Suppressor macrophage (primary cell): ENCODE data around the gene CFAP77.

Source experiments
- DNase-seq, 4 experiments: peaks; one replicate each; pipeline ENCODE4 v3.0.0-alpha.2; 2020 to 2022

Gene CFAP77

DNA sequence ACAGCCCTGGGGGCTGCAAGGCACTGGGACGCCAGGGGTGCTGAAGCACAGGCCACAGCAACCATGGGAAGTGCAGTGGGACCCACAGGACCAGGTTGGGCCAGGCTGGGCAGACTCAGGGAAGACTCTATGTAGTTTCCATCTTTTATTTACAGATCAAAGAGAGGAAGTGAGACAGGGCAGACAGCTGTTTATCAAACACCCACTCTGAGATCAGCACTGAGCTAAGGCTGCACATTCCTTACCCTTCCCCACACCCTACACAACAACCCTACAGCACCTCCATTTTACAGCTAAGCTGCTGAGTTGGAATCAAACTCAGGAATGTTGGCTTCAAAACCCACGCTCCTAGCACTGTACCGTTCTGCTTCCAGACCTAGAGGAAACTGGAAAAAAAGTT is 192.2 kb downstream of the CFAP77 start:
- no peak for DNase-seq

DNA sequence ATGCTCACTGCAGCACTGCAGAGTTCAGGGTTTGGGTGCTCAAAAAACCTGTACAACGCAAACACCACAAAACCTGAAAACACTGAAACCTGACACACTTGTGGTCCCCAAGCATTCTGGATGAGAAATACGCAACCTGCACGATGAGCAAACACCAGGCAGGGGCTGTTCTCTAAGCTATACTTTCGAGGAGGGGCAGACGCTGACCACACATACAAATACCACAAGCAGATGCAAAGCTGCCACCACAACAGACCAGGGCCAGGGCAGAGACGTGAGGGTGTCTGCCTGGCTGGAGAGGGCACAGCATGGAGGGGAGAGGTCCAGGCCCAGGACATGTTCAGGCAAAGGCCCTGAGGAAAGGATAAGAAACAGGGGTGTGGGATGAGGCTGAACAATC is 195.4 kb downstream of the CFAP77 start:
- no peak for DNase-seq

DNA sequence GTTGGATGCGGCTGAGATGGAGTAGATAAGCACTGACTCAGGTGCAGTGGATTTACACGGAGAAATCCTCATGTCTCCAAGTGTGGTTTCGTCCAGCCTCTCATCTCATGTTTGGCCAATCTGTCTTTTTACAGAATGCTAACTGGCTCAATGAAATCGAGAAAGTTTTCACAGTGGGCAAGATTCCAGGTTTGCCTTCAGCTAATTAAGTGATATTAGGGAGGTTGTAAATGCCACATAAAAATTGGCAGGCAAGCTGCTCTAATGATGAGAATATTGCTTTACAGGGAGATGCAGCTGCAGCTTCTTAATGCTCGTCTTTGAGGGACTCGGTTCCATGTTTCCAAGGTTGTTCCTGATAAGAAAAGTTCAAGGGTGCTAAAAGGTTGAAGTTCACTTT is 196.1 kb downstream of the CFAP77 start:
- no peak for DNase-seq

DNA sequence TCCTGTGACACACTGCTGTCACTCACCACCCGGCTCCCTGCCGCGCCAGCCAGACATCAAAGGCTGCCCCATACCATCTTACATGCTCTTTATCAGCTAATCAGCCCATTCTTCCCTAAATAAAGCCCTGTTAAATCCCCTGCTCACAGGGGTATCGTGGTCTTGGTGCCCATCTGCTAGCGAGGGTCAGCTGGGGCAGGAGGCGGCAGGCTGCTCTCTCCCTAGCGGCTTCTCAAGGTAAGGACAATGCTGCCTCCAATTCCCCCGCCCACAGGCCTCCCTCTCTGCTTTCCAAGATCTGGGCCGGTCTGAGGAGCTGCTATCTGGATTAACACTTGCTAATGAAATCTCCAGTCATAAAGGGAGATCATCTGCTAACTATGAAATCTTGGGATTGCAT is 199.2 kb downstream of the CFAP77 start:
- DNase-seq: no peak

DNA sequence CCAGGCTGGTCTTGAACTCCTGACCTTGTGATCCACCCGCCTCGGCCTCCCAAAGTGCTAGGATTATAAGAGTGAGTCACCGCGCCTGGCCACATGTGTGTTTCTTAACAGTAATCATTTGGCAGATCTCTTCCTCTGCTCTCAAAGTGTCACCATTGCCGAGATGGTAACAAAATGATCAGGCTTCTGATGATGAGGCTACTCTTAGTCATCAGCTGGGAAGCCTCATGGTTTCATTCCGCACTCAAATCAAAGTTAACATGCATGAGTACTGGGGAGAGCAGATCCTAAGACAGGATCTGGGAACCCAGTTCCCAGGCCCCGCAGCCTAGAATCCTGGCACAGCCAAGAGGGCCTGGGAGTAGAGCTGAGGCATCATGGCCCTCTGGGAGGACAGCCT is 199.8 kb downstream of the CFAP77 start:
- no peak for DNase-seq

DNA sequence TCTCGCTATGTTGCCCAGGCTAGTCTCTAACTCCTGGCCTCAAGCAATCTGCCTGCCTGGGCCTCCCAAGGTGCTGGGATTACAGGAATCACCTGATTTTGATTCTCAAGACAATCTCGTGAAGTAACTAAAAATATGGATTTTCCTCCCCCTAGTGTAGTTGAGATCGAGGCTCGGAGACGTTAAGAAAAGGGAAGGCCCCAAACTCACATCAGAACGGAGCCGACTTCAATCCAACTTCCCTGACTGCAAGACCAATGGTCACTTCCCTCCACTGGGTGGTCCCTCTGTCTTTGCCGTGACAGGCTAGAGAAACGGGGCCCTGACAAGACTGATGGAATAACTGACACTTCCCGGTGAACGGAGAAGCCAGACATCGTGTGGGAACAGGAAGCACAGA is 200.7 kb downstream of the CFAP77 start:
- DNase-seq: no peak

DNA sequence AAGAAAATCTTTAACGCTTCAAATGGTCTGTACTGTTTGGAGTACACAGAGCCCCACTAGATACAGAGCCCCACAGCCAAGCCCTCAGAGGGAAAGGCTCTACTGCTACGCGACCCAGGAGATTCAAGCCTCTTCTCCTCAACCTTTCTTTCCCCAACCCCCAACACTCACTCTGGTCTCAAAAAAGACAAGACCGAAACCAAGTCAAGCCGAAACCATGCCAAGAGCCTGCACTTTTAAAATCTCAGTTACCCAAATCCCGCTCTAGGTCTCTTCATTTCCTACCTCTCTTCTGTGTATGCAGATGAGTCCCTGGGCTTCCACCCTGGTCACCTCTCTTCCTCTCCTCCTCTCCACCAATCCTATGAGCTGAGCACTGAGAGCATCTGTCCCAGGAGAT is 204.3 kb downstream of the CFAP77 start:
- no peak for DNase-seq

DNA sequence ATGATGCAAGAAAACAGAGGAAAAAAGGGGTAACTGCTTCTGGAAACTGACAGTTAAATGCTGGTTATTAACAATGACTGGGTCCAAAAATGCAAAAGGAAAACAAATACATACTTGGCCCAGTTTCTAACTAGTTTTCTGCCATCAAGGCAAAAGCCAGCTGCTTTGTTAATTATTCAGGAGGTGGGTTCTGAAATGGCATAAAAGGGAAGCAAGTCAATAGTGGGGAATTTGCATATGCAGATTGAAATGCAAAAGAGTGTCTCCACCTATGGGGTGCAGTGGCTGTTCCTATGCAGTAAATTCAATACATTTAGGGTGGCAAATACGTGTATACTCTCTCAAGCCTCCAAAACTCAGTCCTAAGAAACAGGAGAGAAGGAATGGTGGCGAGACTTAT is 205.8 kb downstream of the CFAP77 start:
- no peak for DNase-seq

DNA sequence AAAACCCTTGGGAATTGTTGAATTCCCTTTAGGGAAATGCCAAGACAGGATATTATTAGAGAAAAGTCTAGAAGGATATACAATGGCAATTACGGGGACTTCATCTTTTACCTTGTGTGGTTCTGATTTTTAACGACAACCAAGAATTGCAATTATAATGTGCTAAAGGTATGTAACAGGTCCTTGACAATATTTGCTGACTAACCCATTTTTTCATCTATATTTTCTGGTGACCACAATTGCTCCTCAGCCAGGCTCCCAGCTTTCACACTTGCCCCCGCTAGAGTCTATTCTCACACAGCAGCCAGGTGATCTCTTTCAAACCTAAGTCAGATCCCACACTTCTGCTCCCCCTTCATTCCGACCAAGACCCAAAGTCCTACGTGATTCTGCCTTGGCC is 206.7 kb downstream of the CFAP77 start:
- DNase-seq: no peak

DNA sequence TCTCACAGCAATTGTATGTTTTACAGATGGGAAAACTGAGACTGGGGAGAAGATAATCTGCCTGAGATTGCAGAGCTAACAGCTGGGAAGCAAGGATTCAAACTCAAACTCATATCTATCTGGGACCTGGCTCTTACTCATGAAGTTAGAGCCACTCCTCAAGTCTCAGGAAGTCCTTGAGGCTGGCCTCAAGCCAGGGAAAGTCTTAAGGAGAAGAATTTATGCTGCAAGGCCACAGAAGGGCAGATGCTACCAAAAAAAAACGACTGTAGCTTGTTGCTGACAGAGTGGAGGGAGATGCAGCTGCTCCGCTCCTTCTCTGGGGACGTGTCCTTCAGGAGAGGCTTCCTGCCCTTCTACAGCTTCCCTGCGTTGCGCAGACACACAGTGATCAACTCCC is 212.1 kb downstream of the CFAP77 start:
- DNase-seq: no peak
